ENCODE data around the gene ADARB2.
"Not testable (repeated sequence)": the region's sequence is repeated elsewhere in the genome, so short reads cannot be mapped to it uniquely, and the experiment has no call there.

ADARB2 gene

DNA sequence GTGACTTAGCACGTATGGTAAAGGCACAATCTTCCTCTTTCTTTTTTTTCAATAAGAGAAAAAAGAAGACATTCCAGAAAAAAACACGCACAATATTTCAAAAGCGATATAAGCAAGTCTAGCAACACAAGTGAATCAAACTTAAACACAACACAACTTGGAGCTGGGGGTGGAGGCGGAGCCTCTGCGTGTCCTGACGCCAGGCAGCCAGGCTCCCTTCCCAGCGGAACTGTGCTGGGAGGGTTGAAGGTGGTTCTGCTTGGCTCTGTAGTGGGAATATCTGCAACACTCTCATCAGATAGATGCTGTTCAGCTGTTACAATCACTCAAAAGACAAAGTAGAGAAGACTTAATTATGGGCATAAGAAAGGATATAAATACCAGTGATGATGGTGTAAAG lies 469.8 kb downstream of the ADARB2 start:
- no peak for FAIRE-seq

DNA sequence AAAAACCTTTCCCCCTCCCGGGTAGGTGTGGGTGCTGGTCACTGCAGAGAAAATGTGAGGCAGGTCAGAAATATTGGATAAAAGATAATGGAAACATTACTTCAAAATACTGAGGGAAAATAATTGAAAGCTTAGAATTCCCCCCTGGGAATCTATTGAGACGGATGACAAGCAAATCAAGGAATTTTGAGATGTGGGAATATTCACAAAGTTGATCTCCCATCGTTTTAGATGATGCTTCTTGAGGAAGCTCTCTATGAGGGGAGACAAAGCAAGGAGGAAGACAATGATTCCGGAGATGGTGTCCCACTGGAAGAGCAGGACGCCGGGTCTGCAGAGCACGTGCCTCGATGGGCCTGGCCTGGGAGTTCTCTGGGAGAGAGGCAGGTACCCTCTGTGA lies 470.2 kb downstream of the ADARB2 start:
- no peak for FAIRE-seq

DNA sequence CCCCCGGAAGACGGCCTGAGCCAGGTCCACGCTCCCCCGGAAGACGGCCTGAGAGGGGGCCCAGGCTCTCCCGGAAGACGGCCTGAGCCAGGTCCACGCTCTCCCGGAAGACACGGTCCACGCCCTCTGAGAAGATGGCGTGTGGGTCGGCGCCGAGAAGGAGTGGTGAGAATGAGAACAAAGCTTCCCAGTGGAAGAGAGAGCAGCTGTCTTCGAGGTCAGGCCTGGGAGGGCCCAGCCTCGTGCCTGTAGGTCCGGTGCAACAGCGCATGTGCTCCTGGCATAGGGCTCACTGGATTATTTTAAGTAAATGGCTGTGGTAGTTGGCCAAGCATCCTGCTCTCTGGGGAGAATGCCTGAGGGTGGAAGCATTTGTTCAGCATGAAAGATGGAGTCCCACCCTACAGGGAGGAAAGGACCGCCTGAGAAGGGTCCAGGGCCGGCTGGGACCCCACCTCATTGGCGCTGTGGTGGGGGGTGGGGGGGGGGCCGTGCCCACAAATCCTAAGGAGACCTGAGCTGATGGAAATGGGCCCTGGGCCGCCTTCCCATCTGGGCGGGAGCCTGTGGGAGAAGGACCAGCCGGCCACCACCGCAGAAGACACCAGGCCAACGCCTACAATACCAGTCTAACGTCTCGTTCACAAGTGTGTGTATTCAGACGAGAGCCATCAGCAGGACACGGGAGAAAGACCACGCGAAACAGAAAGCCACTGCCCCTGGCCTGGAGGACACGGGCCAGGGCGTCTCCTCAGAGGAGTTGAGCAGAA lies 471.1 kb downstream of the ADARB2 start:
- no peak for FAIRE-seq

DNA sequence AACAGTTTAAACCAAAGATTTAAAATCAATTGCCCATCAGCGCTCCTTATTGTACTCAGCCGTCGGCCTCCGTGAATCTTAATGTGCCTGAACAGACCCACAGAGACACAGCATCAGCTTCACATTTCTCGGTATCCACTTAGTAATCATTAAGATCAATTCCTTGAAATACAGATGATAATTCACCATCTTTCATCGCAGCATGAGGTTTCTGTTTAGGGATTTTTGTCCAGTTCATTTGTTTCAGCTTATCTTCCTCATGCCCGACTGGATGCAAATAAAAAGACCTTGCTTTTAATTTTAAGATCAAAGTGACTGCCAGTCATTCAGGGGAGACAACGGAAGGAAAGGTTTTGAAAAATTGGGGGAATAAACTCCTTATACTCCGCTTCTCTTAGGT lies 473.3 kb downstream of the ADARB2 start:
- no peak for FAIRE-seq

- no peak for FAIRE-seq
Measured at GRCh38 chr10:1257274-1257673, 480.1 kb downstream of the ADARB2 start.

- no peak for FAIRE-seq
Measured at GRCh38 chr10:1256432-1256725, 480.9 kb downstream of the ADARB2 start.

DNA sequence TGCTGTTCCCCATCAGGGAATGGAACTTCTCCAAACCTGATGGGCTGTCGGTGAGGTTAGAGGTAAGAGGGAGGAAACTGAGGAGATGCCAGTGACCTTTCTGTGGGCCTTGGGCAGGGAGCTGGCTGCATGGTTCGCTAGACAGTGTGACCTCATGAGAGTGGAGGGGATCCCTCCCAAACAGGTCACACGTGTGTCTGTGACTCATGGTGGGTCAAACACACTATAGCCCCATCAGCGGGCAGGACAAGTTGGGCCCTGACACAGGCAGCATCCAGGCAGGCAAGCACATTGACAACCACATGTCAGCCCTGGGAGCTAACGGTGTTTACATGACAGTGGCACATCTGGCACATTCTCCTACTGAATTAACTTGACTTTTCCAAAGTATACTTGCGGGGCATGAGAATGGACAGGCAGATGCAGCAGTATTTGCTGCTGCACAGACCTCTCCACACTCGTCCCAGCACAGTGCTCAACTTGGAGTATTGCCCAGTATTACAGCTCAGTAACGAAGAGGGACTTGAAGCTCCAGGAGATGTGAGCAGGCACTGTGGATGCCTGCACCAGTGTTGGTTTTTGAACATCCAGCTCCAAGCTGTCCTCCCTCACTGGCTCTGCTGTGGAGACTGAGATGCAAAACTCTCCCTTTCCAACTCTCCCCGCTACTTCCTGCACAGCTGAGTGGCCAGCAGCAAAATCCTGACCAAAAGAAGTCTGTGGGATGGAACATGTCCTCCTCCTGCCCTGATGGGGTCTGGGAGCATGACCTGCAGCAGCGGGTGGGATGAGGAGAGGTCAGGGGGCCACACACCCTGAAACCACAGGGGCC lies 481.5 kb downstream of the ADARB2 start:
- no peak for FAIRE-seq

GRCh38 chr10:1255118-1255517 lies 482.2 kb downstream of the ADARB2 start:
- FAIRE-seq: no peak

GRCh38 chr10:1253523-1254353 lies 483.6 kb downstream of the ADARB2 start:
- no peak for FAIRE-seq

DNA sequence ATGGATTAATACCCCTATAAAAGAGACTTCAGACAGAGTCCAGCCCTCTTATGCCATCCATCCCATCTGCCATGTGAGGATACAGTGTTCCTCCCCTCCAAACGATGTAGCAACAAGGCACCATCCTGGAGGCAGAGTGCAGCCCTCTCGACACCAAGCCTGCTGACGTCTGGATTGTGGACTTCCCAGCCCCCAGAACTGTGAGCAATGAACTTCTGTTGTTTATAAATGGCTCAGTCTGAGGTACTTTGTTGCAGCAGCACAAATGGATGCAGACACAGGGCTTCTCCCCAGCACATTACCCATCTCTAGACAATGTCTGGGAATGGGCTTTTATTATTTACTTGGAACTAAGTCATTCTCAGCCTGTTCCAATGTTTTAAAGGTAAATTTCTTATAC lies 485.6 kb downstream of the ADARB2 start:
- FAIRE-seq: no peak

DNA sequence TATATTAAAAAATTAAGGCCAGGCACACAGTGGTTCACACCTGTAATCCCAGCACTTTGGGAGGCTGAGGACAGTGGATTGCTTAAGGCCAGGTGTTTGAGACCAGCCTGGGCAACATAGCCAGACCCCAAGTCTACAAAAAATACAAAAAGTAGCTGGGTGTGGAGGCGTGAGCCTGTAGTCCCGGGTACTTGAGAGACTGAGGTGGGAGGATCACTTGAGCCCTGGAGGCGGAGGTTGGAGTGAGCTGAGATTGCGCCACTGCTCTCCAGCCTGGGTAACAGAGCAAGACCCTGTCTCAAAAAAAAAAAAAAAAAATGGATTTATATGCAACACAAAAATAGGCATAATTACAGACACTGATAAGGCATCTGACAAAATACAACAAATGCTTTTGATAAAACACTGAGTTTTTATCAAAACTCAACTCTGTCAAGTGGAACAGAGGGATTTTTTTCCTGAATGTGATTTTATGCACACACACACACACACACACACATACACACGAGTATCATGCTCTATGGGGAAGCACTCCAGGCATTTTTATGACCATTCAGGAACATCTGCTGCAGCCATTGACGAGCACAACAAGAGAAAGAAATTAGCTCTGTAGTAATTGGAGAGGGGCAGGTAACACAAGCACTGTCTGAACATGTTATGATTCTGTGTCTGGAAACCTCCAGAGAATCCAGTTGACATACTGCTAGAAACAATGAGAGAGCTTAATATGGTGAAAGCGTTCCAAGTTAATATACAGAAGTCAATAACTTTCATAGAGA lies 488.0 kb downstream of the ADARB2 start:
- no peak for FAIRE-seq

DNA sequence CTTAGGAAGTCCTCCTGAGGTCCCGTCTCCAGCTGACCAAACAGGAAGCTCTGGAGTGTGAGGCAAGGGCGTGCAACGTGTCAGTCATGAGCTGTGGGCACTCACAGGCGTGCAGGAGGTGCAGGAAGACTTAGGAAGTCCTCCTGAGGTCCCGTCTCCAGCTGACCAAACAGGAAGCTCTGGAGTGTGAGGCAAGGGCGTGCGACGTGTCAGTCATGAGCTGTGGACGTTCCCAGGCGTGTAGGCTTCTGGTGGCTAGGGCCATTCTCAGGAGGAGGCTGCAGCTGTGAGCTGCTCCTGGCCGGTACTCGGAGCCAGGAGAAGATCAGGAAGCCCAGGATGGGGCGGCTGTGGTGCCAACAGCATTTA lies 489.1 kb downstream of the ADARB2 start:
- FAIRE-seq: not testable (repeated sequence)

DNA sequence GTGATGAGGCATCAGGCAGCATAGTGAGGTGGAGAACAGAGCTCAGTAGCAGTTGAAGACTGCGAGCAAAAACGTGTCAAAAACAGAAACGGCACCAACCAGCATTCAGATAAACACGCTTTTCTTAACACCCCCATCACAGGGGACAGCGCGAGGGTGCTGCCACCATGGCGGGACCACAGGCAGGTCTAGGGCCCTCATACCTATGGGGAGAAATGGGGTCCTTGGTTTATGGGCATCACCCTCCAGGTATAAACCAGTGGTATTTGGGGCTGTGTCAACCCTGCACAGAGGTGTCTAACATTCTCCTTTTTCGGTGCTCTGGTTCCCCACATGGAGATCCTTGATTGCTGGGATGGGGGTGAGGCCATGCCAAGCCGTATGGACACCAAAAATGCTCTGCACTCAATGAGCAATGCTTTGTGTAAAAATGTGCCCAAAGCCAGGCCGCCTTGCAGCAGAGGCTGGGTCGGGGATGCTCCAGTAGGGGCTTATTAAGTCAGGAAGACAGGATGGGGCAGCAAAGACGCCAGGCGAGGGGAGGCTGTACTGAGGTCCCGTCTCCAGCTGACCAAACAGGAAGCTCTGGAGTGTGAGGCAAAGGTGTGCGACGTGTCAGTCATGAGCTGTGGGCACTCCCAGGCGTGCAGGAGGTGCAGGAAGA lies 489.6 kb downstream of the ADARB2 start:
- FAIRE-seq: no peak

DNA sequence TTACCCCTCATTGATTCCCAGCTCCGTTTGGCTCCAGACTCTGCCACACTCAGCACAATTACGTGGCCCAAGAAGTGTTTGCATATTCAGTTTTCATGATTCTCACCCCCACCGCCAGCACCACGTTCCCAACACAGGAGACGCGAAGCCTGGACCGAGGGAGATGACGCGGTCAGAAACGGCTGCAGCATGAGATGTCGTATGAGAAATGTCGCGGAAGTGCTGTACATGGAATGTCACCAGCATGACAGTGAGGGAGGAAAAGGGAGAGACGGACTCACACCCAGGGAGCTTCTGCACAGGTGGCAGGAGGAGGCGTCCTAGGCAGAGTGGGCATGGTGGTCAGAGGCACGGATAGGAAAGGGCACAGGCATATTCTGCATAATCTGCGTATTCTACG lies 492.8 kb downstream of the ADARB2 start:
- no peak for FAIRE-seq

DNA sequence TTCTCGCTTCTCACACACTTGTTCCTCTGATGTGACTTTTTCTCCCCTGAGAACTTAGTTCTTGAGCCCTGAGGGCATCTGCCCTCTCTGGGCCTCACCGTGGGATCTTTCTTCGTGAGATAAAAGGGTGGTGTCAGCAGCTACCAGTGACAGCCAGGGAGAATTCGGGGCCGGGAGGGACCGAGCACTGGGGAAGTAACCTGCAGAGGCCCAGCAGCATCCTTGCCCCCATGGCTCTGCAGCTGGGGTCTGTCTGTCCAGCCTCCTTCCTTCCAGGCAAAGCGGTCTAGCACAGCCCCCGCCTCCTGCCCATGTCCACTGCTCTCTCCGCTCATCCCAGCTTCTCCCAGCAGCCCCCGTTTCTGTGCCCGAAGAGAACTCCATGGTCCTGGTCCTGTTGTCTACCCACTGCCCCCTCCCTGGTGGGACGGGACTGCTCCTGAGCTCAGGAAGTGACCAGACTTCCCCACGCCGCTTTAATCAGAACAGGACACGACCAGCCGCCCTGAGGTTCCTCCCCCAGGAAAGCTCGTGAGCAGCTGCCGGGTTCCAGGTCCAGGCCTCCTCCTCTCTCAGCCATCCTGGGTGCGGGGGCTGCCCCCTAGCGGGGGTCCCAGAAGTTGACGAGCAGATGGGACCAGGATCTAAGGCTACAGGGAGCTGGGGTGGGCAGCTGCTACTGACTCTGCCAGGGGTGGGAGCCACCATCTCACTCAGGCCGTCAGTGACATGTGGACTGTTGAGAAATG lies 493.7 kb downstream of the ADARB2 start:
- no peak for FAIRE-seq

DNA sequence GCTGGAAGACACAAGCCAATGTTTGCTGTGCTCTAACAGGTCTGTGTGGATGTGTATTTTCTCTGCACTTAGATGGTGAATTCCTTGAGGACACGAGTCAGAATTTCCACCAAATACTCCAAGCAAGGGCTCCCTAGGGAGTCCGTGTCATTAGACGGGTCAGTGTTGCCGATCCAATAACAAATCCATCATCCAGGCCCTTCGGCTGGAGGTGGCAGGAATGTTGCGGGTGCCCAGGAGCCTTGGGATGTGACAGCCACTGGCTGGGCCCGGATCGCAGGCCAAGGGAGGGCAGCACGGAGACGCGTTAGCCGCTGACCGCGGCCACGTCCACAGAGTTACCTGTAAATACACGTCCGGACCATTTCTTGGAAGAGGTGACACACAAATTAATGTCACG lies 494.4 kb downstream of the ADARB2 start:
- no peak for FAIRE-seq

- FAIRE-seq: no peak
Measured at GRCh38 chr10:1241973-1242935, 495.1 kb downstream of the ADARB2 start.

- FAIRE-seq: no peak
Measured at GRCh38 chr10:1241322-1241890, 495.9 kb downstream of the ADARB2 start.

GRCh38 chr10:1240341-1240775 lies 497.0 kb downstream of the ADARB2 start:
- FAIRE-seq: no peak

DNA sequence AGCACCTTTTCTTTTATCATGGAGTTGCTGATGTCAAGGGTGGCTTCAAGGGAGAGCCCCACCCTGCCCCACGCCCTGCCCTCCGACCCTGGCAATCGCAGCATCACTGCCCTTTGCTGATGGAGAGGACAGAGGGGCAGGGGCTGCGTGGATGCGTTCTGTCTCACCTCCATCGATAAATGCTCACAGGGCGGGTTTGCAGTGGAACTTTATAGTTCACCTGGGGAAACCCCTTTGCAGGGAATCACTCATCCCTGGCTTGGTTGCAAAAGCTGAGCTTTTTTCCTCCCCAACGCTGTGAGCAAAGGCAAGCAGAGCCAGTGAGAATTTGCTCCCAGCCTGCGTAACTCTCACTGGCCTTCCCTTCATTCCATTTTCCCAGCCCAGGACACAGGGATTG lies 504.3 kb downstream of the ADARB2 start:
- FAIRE-seq: no peak
